HCT116 (cell line): ENCODE measurements around the gene MBNL2. TPM values are rescaled to one million over a fixed set of nuclear protein-coding genes. Genes with fewer than 3 reads are reported as not detected.

Experiments used
- ATAC-seq: fragments of 200-7000 bp; cut with Tn5 transposase; 2 replicates; pipeline ENCODE4 v1.9.1; 2020; ENCODE audit warnings: mild to moderate bottlenecking, moderate library complexity
- BruUV-seq: library from RNA; stranded (reverse); fragments of 400-500 nt; replicated peaks from 2 replicates; lab custom pipeline; 2021; lab: Mats Ljungman, UMichigan
- CTCF ChIA-PET: fragments of 300-600 bp; sonication (Branson Sonifier 250); formaldehyde crosslinking; loops from one replicate; lab custom pipeline; 2021; ENCODE audit warnings: antibody characterized with exemption; lab: Charles Lee
- POLR2A ChIA-PET: fragments of 300-600, 350-600 bp; sonication (Branson Sonifier 250); formaldehyde crosslinking; loops from one replicate; lab custom pipeline; 2021; ENCODE audit warnings: antibody characterized with exemption; lab: Charles Lee
- RAD21 ChIA-PET, 2 experiments: fragments of 300-600 bp; sonication (Branson Sonifier 250); formaldehyde crosslinking; loops; one replicate each; lab custom pipeline; 2023; ENCODE audit warnings: low total read pairs in 2 of 2; ENCODE audit not compliant: uncharacterized antibody in 2 of 2, unreplicated experiment in 2 of 2, low non-redundant PET in 1 of 2; lab: Charles Lee
- DNase-seq: peaks from one replicate; pipeline ENCODE4 v3.0.0-alpha.2; 2010; ENCODE audit warnings: low read depth, low spot score
- H2AFZ ChIP-seq: fragments of 200-600 bp; shearing (Covaris generic), sonication (generic); 2 replicates; pipeline ENCODE4 v1.6.1; 2017; ENCODE audit warnings: low read depth, mixed run types, mixed read lengths, antibody characterized with exemption, low read length; ENCODE audit not compliant: poor library complexity, severe bottlenecking
- H3K27ac ChIP-seq: 2 replicates; pipeline ENCODE4 v1.5.1; 2012; ENCODE audit warnings: low read depth, low read length
- H3K27me3 ChIP-seq: fragments of 200-600 bp; sonication (generic); 2 replicates; pipeline ENCODE4 v1.6.1; 2016; ENCODE audit warnings: mixed run types, low read length, mixed read lengths; ENCODE audit not compliant: insufficient read depth
- H3K36me3 ChIP-seq, 2 experiments: fragments of 200-500 bp in 1 of 2; fragments of 200-600 bp in 1 of 2; sonication (Bioruptor generic) in 1 of 2; sonication (generic) in 1 of 2; 2 replicates each; pipeline versions ENCODE4 v1.5.1 to v1.6.1; 2014 to 2016; ENCODE audit warnings: low read length in 2 of 2, inconsistent platforms in 1 of 2, mixed read lengths in 1 of 2, mixed run types in 1 of 2; ENCODE audit not compliant: insufficient read depth in 2 of 2, control insufficient read depth in 1 of 2
- H3K4me1 ChIP-seq, 2 experiments: fragments of 200-600 bp in 1 of 2; sonication (generic) in 1 of 2; 2 replicates each; pipeline versions ENCODE4 v1.5.1 to v1.6.1; 2012 to 2017; ENCODE audit warnings: low read length in 2 of 2, inconsistent platforms in 1 of 2, mild to moderate bottlenecking in 1 of 2, mixed read lengths in 1 of 2, mixed run types in 1 of 2, moderate library complexity in 1 of 2; ENCODE audit not compliant: insufficient read depth in 2 of 2, control insufficient read depth in 1 of 2
- H3K4me2 ChIP-seq: fragments of 200-600 bp; sonication (generic); 2 replicates; pipeline ENCODE4 v1.6.1; 2017; ENCODE audit warnings: mixed run types, low read length, mixed read lengths
- H3K4me3 ChIP-seq, 2 experiments: fragments of 200-600 bp in 1 of 2; sonication (generic) in 1 of 2; replicated peaks in 1 of 2; 2 replicates each; pipeline ENCODE4 v1.5.1; 2011 to 2016; ENCODE audit warnings: low read length in 2 of 2, control low read depth in 1 of 2, low read depth in 1 of 2, mild to moderate bottlenecking in 1 of 2, mixed read lengths in 1 of 2, mixed run types in 1 of 2
- H3K79me2 ChIP-seq: fragments of 200-600 bp; sonication (generic); 2 replicates; pipeline ENCODE4 v1.6.1; 2017; ENCODE audit warnings: mild to moderate bottlenecking, mixed run types, low read length, moderate library complexity, mixed read lengths; ENCODE audit not compliant: insufficient read depth
- H3K9ac ChIP-seq: fragments of 200-600 bp; sonication (generic); 2 replicates; pipeline ENCODE4 v1.6.1; 2016; ENCODE audit warnings: low read length, mixed read lengths
- H3K9me2 ChIP-seq: fragments of 200-600 bp; sonication (generic), shearing (Covaris generic); 2 replicates; pipeline ENCODE4 v1.6.1; 2017; ENCODE audit warnings: mixed run types, mild to moderate bottlenecking, moderate library complexity; ENCODE audit not compliant: insufficient read depth
- H3K9me3 ChIP-seq, 2 experiments: fragments of 200-500 bp in 1 of 2; fragments of 200-600 bp in 1 of 2; sonication (Bioruptor generic) in 1 of 2; sonication (generic) in 1 of 2; 2 replicates each; pipeline ENCODE4 v1.6.1; 2014 to 2017; ENCODE audit warnings: low read length in 2 of 2, mixed read lengths in 2 of 2, inconsistent platforms in 1 of 2, low read depth in 1 of 2, mild to moderate bottlenecking in 1 of 2, mixed run types in 1 of 2, moderate library complexity in 1 of 2; ENCODE audit not compliant: control insufficient read depth in 1 of 2, insufficient read depth in 1 of 2
- H4K20me1 ChIP-seq: fragments of 200-600 bp; sonication (generic), shearing (Covaris generic); 2 replicates; pipeline ENCODE4 v1.6.1; 2017; ENCODE audit warnings: mixed run types, mild to moderate bottlenecking, moderate library complexity; ENCODE audit not compliant: insufficient read depth
- CBX3 ChIP-seq: IDR thresholded peaks from 2 replicates; pipeline ENCODE4 v1.6.1; 2012; ENCODE audit warnings: low read depth
- CEBPB ChIP-seq: IDR thresholded peaks from 2 replicates; pipeline ENCODE4 v1.6.1; 2012; ENCODE audit warnings: low read depth
- CTCF ChIP-seq, 3 experiments: fragments of 200-600 bp in 1 of 3; sonication (generic) in 1 of 3; IDR thresholded peaks in 2 of 3; conservative IDR thresholded peaks in 1 of 3; 2 replicates each; pipeline ENCODE4 v1.5.1; 2012 to 2017; ENCODE audit warnings: low read depth in 2 of 3, low read length in 2 of 3, antibody characterized with exemption in 1 of 3, borderline replicate concordance in 1 of 3, control low read depth in 1 of 3, mild to moderate bottlenecking in 1 of 3, mixed read lengths in 1 of 3, mixed run types in 1 of 3, moderate library complexity in 1 of 3; ENCODE audit not compliant: insufficient read depth in 1 of 3
- ELF1 ChIP-seq: IDR thresholded peaks from 2 replicates; pipeline ENCODE4 v1.6.1; 2012; ENCODE audit warnings: low read depth, borderline replicate concordance
- EZH2 ChIP-seq: fragments of 200-600 bp; sonication (generic); IDR thresholded peaks from 2 replicates; pipeline ENCODE4 v1.6.1; 2017; ENCODE audit warnings: antibody characterized with exemption, mixed run types
- EZH2phosphoT487 ChIP-seq: fragments of 200-600 bp; IDR thresholded peaks from 2 replicates; pipeline ENCODE4 v1.6.1; 2018; ENCODE audit warnings: antibody characterized with exemption, borderline replicate concordance
- JUND ChIP-seq: IDR thresholded peaks from 2 replicates; pipeline ENCODE4 v1.6.1; 2012
- MAX ChIP-seq: IDR thresholded peaks from 2 replicates; pipeline ENCODE4 v1.6.1; 2012
- POLR2A ChIP-seq: IDR thresholded peaks from 2 replicates; pipeline ENCODE4 v1.7.0; 2011; ENCODE audit warnings: borderline replicate concordance; ENCODE audit not compliant: insufficient read depth, insufficient read length; ENCODE audit errors: extremely low read depth
- RAD21 ChIP-seq: IDR thresholded peaks from 2 replicates; pipeline ENCODE4 v1.6.1; 2012; ENCODE audit warnings: low read depth, mild to moderate bottlenecking
- REST ChIP-seq: IDR thresholded peaks from 2 replicates; pipeline ENCODE4 v1.6.1; 2012; ENCODE audit warnings: low read depth
- SIN3A ChIP-seq: IDR thresholded peaks from 2 replicates; pipeline ENCODE4 v1.6.1; 2012; ENCODE audit warnings: low read depth
- SP1 ChIP-seq: IDR thresholded peaks from 2 replicates; pipeline ENCODE4 v1.6.1; 2012; ENCODE audit warnings: low read depth
- SRF ChIP-seq: IDR thresholded peaks from 2 replicates; pipeline ENCODE4 v1.6.1; 2012; ENCODE audit warnings: low read depth
- YY1 ChIP-seq: IDR thresholded peaks from 2 replicates; pipeline ENCODE4 v1.6.1; 2011; ENCODE audit warnings: low read length, low read depth, moderate library complexity, mild to moderate bottlenecking; ENCODE audit not compliant: insufficient replicate concordance; ENCODE audit errors: extremely low read depth
- intact Hi-C: fragments of 100-400 bp; cut with micrococcal nuclease; formaldehyde crosslinking; loops from 2 replicates; pipeline ENCODE4 v1.10.0; 2022
- total RNA-seq: library from RNA; stranded (reverse); gene quantifications from one replicate; pipeline ENCODE4 v1.2.1, GENCODE V29; 2021; ENCODE audit not compliant: unreplicated experiment
- TF ChIP-seq, protein P1 (sequence below): IDR thresholded peaks from 2 replicates; pipeline ENCODE4 v1.6.1; 2011; ENCODE audit warnings: mild to moderate bottlenecking, low read length, moderate library complexity; ENCODE audit not compliant: insufficient replicate concordance; ENCODE audit errors: extremely low read depth
- TF ChIP-seq, protein P2 (sequence below): IDR thresholded peaks from 2 replicates; pipeline ENCODE4 v1.6.1; 2012

The MBNL2 gene
- total RNA-seq, 1 experiment from 2014 or later: 73.9 TPM

DNA sequence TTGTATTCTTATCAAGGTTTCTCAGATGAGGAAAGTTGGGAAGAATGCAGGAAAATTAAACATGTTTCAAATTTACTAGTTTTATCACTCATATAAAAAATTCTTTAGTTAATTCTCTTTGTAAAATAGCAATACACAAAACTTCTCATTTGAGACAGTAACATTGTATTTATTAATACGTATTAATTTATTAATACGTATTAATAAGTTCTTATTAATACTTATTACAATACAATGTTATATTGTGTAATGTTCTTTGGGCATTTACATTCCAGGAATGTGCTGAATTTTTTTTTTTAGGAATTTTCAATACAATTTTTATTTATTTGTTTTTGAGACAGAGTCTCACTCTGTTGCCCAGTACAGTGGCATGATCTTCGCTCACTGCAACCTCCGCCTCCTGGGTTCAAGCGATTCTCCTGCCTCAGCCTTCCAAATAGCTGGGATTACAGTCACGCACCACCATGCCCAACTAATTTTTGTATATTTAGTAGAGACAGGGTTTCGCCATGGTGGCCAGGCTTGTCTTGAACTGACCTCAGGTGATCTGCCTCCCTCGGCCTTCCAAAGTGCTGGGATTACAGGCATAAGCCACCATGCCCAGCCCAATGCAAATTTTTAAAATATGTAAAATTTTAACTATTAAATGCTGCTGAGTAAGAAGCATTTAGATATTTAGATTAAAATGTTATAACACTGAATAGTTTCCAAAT, 31.6 kb downstream of the MBNL2 start:
- POLR2A ChIA-PET: interaction anchor here (1.4 to 4.8 kb wide), 3 partner anchors 13 to 112 kb away, joined by 14 to 31 read pairs (median 14); partner anchors contain the start of gene MBNL2
- Histone ChIP-seq H3K4me2 (peak overlapping the region; percentile 71; the same call in 1 of the 2 replicates), H3K4me1 (peaks cover 79 to 86% of the 10 kb centered on the region in 2 experiments), H2AFZ (no peak overlapping the region), H3K27me3 (no peaks in the 10 kb centered on the region), H3K9me3 (no peaks in the 10 kb centered on the region), H3K36me3 (no peaks in the 10 kb centered on the region), H3K79me2 (peaks cover 66% of the 10 kb centered on the region), H3K9ac (peak overlapping the region; percentile 69; the same call in 1 of the 2 replicates), H4K20me1 (no peaks in the 10 kb centered on the region), H3K4me3 (no peak overlapping the region), H3K27ac (peak overlapping the region; percentile 100)
- RAD21 ChIA-PET: no interaction called here
- intact Hi-C loops: no loop called here
- no peak for ATAC-seq
- no peak for DNase-seq
- BruUV-seq: no TSS peak
- TF ChIP-seq SRF: no peak
- TF ChIP-seq, protein P1, sequence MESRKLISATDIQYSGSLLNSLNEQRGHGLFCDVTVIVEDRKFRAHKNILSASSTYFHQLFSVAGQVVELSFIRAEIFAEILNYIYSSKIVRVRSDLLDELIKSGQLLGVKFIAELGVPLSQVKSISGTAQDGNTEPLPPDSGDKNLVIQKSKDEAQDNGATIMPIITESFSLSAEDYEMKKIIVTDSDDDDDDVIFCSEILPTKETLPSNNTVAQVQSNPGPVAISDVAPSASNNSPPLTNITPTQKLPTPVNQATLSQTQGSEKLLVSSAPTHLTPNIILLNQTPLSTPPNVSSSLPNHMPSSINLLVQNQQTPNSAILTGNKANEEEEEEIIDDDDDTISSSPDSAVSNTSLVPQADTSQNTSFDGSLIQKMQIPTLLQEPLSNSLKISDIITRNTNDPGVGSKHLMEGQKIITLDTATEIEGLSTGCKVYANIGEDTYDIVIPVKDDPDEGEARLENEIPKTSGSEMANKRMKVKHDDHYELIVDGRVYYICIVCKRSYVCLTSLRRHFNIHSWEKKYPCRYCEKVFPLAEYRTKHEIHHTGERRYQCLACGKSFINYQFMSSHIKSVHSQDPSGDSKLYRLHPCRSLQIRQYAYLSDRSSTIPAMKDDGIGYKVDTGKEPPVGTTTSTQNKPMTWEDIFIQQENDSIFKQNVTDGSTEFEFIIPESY: no peak
- TF ChIP-seq POLR2A: no peak
- no peak for TF ChIP-seq CBX3
- TF ChIP-seq CEBPB: no peak
- TF ChIP-seq, protein P2, sequence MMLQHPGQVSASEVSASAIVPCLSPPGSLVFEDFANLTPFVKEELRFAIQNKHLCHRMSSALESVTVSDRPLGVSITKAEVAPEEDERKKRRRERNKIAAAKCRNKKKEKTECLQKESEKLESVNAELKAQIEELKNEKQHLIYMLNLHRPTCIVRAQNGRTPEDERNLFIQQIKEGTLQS: no peak
- no peak for TF ChIP-seq EZH2phosphoT487
- no peak for TF ChIP-seq RAD21
- TF ChIP-seq YY1: no peak
- TF ChIP-seq CTCF (IDR thresholded peaks at IDR 0.05 in 2 of 3, conservative IDR thresholded peaks at IDR 0.05 in 1 of 3; ENCODE audit: borderline replicate concordance in 1 of 3, insufficient read depth in 1 of 3, low read depth in 2 of 3, low read length in 2 of 3): no peak
- TF ChIP-seq SP1: no peak
- TF ChIP-seq JUND: no peak
- TF ChIP-seq EZH2: no peak
- TF ChIP-seq MAX: no peak
- no peak for TF ChIP-seq ELF1
- no peak for TF ChIP-seq REST
- no peak for TF ChIP-seq SIN3A
- TF ChIP-seq, all 23 proteins: peak for 0
- H3K9me2 ChIP-seq: no peaks in the 10 kb centered on the region
- CTCF ChIA-PET: interaction anchor here (0.9 kb wide), 1 partner anchor 144 kb away, joined by 4 read pairs; no protein-coding TSS in a partner anchor
